CD4-positive, alpha-beta T cell treated with Interferon gamma for 1 hour (primary cell): ENCODE results near the gene RASL10A.

Source experiments
- DNase-seq: peaks from one replicate; pipeline ENCODE4 v3.0.0-alpha.2; 2020

RASL10A gene

GRCh38 chr22:29317827-29318454 is 2.4 kb upstream of the RASL10A start:
- no peak for DNase-seq

GRCh38 chr22:29316141-29316828 is 788 bp upstream of the RASL10A start:
- no peak for DNase-seq

- DNase-seq, result no peak
These were observed 786 bp downstream of the RASL10A start for GRCh38 chr22:29314537-29315285.

- no peak for DNase-seq
These were observed 1.7 kb downstream of the RASL10A start for GRCh38 chr22:29313576-29314466.

- DNase-seq, result peak; percentile 8
These were observed 2.3 kb downstream of the RASL10A start for GRCh38 chr22:29313126-29313575.

DNA sequence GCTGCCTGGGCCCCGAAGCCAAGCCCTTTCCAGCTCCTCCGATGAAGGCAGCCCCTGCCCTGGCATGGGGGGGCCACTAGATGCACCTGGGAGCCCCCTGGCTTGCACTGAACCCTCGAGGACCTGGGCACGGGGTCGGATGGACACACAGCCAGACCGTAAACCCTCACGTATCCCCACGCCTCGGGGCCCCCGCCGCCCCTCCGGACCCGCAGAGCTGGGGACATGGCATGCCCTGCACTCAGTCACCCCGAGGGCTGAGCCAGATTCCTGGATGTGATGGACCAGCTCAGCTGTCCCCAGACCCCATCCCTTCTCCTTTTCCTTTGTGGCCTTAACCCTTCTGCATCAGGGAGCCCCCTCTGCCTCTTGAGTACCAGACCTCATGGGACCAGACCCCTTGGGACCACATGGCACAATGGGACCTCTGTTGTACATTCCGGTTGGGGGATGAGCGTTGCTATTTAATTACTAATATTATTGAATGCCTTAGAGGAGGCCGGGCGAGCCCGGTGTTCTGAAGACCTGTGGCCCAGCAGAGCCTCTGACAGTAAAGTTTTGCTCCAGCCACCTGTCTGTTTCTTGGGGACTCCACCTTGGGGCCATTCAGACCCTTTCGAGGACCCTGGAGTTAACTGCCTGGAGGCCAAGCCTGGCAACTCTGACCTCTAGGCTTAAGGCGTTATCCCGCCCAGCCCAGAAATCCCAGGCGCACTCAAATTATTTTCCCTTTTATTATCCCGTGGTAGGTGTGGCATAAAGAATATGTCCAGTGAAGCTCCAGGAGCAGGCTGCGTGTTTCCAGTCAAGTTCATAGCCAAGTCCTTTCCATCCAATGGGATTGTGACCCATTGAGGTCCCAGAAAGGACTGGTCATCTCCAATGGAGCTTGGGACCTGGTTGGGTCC is 3.0 kb downstream of the RASL10A start:
- DNase-seq, result no peak

- DNase-seq, result no peak
These were observed 3.9 kb downstream of the RASL10A start for GRCh38 chr22:29311464-29312217.

GRCh38 chr22:29310863-29311339 is 4.6 kb downstream of the RASL10A start:
- peak; percentile 88 for DNase-seq

- DNase-seq, result no peak
These were observed 5.2 kb downstream of the RASL10A start for GRCh38 chr22:29310065-29310862.

- DNase-seq, result no peak
These were observed 6.0 kb downstream of the RASL10A start for GRCh38 chr22:29309332-29310064.

DNA sequence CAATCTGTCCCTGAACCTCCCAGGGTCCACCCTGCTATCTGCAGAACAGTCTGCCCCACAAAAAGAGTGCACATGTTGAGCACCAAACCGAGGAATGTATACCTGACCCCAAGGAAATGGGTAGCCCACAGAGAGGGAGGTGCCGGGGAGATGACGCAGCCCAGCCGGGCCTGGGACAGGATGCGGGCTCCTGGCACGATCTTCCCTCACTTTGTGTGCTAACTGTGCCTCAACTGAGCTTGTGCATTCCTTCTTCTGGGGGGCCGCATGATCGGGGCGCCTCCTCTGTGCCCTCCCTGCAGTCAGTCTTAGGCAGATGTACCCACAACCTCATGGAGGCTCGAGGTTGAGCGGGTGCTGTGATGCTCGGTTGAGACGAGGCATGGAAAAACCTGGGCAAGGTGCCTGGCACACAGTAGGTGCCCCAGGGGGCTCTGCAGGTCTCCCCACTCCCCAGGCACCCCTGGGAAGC is 6.7 kb downstream of the RASL10A start:
- DNase-seq, result no peak

GRCh38 chr22:29308148-29308790 is 7.2 kb downstream of the RASL10A start:
- DNase-seq, result no peak

- DNase-seq, result no peak
These were observed 7.8 kb downstream of the RASL10A start for GRCh38 chr22:29307596-29308147.

GRCh38 chr22:29306835-29307595 is 8.5 kb downstream of the RASL10A start:
- no peak for DNase-seq

DNA sequence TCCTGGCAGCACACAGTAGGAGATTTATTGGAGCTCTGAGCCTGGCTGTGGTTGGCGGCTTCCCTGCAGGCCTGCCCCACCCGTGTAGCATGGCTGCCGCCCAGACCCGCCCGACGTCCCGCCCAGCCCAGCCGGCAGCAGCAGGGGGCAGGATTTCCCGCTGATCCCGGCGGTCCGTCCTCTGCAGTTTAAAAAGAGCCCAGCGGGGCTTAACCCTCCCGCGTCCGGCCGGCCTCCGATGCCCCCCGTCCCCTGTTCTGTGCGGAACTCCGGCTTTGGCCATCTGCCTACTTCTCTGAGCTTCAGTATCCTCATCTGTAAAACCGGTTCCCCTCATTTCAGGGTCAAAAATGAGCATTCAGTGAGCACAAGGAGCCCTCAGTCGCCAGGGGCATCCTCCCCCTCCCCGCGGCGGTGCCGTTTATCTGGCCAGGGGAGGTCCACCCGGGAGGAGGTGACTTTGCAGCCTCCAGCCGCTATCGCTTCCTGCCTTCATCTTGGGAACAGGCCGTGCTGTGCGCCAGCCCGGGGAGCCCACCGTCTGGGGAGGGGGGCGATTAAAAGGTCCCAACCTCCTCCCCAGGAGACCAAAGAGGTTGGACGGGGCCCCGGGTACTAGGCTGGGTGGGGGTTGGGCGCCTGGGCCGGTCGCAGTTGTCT is 9.2 kb downstream of the RASL10A start, which contains the start of gene GAS2L1:
TSS of gene GAS2L1 (plus strand) at position 476 of the 660 bp plus-strand sequence. CDS start 1,456 bp downstream, outside the sequence.
- DNase-seq, result peak; percentile 50

- DNase-seq, result no peak
These were observed 9.7 kb downstream of the RASL10A start for GRCh38 chr22:29305836-29306174.
